Mammary epithelial cell (primary cell): ENCODE data around the gene BICD1.

Experiments used
- CTCF ChIP-seq, 2 donors: IDR thresholded peaks in 1 of 2; conservative IDR thresholded peaks in 1 of 2; 2 replicates each; pipeline ENCODE4 v1.5.1; 2011 to 2012; ENCODE audit warnings: inconsistent platforms in 2 of 2, low read length in 2 of 2, mild to moderate bottlenecking in 2 of 2, control low read depth in 1 of 2, low read depth in 1 of 2; ENCODE audit not compliant: insufficient read depth in 1 of 2; ENCODE audit errors: extremely low read depth in 1 of 2
- EZH2 ChIP-seq: IDR thresholded peaks from 2 replicates; pipeline ENCODE4 v1.6.1; 2012; ENCODE audit warnings: low read length, inconsistent platforms, borderline replicate concordance

- no peak for TF ChIP-seq CTCF (conservative IDR thresholded peaks at IDR 0.05 in 1 of 2, IDR thresholded peaks at IDR 0.05 in 1 of 2; ENCODE audit: extremely low read depth in 1 of 2, insufficient read depth in 1 of 2, low read depth in 1 of 2, low read length in 2 of 2)
- no peak for TF ChIP-seq EZH2
Measured at GRCh38 chr12:32166510-32166909, 59.9 kb downstream of the BICD1 start.
